ENCODE results near the gene C1orf21.

Gene C1orf21

DNA sequence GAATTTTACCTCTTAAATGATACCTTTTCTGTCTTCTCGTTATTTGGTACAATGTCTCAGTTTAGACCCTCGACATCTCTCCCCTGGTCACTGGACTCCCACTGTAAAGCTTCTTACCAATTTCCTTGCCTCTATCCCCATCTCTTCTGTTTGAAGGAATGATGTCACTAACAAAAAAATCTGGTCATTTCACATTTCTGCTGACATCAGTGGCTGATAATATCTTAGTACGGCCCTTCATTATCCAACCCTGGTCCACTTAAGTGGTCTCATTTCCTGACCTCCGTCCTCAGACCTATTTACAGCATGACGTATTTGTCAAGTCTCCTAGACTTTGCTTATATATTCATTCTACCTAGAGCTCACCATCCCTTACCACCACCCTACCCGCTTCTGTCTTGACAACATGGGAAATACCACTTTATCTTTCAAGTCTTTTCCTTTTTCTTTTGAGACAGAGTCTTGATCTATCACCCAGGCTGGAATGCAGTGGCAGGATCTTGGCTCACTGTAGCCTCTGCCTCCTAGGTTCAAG, 60.9 kb downstream of the C1orf21 start:
- DNase-seq (ENCODE audit: low read depth in 2 of 2) = no peak

DNA sequence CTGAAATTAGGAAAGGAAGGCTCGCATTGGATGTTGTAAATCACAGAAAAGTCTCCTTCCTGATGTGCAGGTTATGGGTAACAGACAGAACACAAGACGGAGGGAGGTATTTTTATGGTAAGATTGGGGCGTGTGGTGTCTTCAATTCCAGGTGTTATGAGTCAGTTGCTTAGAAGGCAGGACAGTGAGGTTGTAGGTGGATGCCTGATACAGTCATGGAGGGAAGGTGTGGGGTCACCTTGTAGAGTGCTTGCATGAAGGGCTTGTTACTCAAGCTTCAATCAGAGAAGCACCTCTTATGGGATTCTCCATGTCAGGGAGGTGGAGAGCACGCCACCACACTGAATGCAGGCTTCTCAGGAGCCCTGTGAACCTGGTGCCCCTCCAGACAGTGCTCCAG, 63.1 kb downstream of the C1orf21 start:
- DNase-seq (ENCODE audit: low read depth in 2 of 2) = no peak

DNA sequence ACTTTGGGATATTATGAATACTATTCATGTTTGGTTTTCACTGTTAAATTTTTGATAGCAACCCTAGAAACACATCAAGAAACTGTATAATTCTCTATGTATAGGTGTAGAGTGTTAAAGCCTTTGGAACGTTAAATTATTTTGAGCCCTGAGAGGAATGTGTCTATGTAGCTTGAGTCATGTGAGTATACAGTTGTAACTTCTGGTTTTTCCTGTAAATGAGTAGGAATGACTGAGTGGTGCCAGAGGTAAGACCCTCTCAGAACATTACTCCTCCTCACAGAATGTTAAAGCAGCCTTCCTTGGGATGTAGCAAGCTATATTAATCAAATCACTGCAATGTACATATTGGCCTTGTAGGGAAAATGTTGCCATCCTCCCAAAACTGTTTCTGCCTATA, 69.0 kb downstream of the C1orf21 start:
- DNase-seq (ENCODE audit: low read depth in 2 of 2) = no peak

DNA sequence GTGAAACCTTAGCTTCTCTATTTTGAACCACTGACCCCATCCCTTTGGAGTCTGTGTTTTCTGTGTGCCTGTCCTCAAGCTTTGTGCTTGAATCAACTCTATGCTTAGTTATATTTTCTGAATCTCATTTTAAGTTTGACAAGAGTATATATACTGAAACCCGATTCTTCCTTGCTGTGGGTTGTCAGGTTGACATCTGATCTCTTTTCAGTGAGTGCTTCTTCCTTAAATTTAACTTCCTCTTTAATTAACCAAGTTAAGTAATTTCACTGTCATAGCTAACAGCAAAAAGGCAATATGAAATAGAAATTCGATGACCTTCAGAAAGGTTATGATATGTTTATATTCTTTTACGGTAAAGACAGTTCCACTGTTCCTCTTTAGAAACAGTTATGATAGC, 69.4 kb downstream of the C1orf21 start:
- DNase-seq (ENCODE audit: low read depth in 2 of 2) = no peak

DNA sequence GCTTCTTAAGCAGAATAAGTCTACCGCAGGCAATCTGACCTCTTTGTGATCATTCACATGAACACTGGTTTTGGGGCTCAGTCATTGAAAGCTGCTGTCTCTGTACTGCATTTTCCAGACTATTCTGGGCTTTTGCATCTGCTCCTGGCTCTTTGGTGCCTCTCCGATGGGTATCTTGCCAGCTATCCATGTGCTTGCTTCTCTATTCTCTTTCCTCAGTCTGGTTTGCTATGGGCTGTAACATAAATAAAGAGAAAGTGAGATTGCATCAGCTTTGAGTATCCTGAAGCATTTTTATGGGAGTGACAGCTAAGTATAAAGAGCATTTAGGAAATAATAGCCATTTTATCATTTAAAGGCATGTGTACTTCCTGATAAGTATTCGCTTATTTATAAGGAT, 70.7 kb downstream of the C1orf21 start:
- peak; percentile 5 to 22 for DNase-seq (ENCODE audit: low read depth in 2 of 2)

- no peak for DNase-seq (ENCODE audit: low read depth in 2 of 2)
These were observed 74.5 kb downstream of the C1orf21 start for GRCh38 chr1:184461321-184461720.

GRCh38 chr1:184462155-184462554, 75.3 kb downstream of the C1orf21 start:
- no peak for DNase-seq (ENCODE audit: low read depth in 2 of 2)

DNA sequence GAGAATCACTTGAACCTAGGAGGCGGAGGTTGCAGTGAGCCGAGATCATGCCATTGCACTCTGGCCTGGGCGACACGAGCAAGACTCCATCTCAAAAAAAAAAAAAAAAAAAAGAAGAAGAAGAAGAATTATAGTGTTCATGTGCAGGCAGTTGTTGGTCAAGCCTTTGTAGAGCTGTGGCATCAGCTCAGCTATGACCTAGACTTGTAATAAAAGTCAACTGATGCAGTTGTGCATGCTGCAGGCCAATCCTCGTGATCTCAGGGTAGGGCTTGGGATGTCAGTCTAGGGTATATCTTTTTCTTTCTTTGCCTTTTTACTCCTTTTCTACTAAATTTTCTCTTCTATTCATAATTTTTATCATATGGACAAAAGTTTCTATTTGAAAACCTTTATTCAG, 76.2 kb downstream of the C1orf21 start:
- DNase-seq (ENCODE audit: low read depth in 2 of 2) = no peak

DNA sequence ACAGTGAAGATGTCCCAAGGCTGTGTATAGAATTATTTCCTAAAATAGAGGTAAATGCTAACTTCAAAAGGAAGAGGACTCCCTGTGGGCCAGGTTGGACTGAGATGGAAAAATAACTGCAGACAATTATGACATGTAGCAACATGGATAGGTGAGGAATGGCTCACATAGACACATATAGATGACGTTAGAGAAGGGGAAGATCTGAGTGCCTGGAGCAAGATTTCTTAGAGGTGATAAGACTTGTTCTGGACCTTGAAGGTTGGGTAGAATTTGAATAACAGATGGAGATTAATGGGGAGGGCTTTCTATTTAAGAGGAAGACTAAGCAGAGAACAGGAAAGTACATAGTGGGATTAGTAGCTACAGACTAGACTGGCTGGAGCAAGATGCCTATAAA, 76.9 kb downstream of the C1orf21 start:
- no peak for DNase-seq (ENCODE audit: low read depth in 2 of 2)

- DNase-seq (ENCODE audit: low read depth in 2 of 2) = no peak
These were observed 77.9 kb downstream of the C1orf21 start for GRCh38 chr1:184464757-184465156.

GRCh38 chr1:184465489-184466146, 78.8 kb downstream of the C1orf21 start:
- DNase-seq (ENCODE audit: low read depth in 2 of 2) = no peak

GRCh38 chr1:184467295-184467694, 80.5 kb downstream of the C1orf21 start:
- no peak for DNase-seq (ENCODE audit: low read depth in 2 of 2)

DNA sequence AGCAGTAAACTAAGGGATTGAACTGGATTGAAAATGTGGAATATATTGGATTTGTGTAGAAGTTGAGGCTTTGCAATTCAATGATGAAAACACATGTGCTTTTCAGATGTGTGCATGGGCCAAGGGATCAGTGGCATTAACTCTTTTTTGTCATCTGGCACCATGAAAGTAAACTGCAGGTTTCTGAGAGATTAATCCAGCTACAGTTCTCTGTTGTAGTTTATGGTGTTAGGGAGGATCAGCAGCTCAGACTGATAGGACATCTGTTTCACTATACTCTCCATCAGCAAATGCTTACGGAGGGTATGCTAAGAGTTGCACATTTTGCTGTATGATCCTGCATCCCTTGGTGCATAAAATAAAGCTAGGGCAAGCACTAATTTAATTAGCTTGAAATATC, 82.6 kb downstream of the C1orf21 start:
- DNase-seq (ENCODE audit: low read depth in 2 of 2) = no peak

GRCh38 chr1:184471686-184472085, 84.9 kb downstream of the C1orf21 start:
- DNase-seq (ENCODE audit: low read depth in 2 of 2) = no peak

DNA sequence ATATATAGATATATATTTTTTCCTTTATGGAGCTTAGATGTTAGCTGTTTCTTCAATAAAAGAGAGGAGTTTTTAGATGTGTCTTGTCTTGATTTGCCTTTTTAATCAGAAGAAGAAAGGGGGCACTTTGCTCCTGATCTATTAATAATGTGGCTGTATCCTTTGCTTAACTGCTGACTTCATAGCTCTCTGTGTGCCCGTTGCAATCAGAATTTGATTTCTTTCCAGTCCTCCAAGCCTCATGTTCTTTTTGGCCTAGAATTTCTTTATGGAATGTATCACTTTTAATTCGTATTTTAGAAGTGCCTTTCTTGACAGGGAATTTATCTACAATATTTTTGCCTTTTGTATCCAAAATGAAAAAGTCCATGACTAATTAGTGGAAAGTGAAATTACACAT, 85.3 kb downstream of the C1orf21 start:
- DNase-seq (ENCODE audit: low read depth in 2 of 2) = no peak

GRCh38 chr1:184473176-184473966, 86.5 kb downstream of the C1orf21 start:
- no peak for DNase-seq (ENCODE audit: low read depth in 2 of 2)

DNA sequence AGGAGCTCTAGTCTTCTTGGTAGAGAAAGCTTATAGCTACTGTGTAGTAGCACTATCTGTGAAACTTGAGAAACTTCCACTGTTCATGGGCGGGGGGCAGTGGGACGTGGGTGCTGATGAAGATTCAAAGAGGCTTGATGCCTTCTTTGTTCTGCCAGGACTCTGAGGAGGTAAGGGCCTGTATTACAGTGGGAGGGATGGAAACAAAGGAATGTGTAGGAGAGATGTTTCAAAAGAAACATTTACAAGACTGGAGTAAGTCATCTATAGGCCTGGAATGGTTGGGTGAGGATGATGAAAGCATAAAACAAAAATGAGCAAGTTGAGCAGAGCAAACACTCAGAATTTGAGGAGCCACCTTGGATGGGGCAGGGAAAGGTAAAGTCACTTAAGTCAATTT, 89.4 kb downstream of the C1orf21 start:
- DNase-seq (ENCODE audit: low read depth in 2 of 2) = no peak

DNA sequence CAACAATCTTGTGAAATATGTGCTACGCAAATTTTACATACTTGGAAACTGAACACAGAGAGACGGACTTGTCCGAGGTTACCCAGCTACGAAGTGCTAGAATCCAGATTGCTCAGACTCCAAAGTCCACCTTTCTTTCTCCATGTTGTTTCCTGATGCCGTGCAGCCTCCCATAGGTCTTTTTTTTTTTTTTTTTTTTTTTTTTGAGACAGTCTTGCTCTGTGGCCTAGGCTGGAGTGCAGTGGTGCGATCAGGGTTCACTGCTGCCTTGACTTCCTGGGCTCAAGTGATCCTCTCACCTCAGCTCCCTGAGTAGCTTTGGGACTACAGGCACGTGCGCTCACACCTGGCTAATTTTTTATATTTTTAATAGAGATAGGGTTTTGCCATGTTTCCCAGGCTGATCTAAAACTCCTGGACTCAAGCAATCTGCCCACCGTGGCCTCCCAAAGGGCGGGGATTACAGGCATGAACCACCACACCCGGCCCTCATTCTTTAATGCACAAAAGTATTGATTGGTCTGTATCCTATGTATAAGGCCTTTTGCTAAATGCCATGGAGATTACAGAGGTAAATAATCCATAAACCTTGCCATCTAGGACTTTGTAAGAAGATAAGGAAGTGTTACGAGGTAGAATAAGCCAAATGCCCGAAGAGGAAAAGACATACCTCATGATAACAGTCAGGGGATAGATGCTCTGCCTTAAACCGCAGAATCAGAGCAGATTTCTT, 92.8 kb downstream of the C1orf21 start:
- DNase-seq (ENCODE audit: low read depth in 2 of 2) = no peak

DNA sequence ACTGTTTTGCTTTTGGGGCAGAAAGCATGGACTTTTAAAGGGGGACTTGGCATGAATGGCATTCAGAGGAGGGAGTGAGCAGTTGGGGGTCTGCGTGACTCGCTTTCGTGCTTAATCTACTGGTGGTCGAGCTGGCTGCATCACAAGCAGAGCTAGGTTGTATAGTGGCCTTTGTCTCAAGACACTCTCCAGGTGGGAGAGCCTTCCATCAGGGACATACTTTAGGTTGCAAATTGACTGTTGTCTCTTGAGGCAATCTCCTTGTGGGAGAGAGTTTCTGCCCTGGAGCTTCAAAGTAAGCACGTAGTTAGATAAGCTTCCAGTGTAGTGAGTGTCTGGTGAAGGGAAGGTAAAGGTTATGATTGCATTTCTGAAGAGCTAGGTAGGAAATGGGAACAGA, 93.9 kb downstream of the C1orf21 start:
- no peak for DNase-seq (ENCODE audit: low read depth in 2 of 2)

DNA sequence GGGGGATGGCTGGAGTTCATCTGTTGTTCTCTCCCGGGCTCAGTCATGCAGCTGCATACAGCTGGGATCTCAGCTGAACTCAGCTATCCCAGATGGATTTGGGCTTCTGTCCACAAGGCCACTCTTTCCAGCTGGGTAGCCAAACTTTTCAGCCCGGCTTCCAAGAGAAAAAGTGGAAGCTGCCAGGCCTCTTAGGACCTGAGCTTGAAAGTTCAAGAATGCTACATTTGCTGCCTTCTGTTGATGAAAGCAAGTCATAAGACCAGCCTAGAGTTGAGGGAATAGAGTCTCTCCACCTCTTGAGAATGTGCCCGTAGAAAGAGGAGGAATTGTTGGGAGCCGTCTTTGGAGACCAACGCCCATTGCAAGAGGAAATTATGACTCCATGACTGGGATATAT, 95.3 kb downstream of the C1orf21 start:
- DNase-seq (ENCODE audit: low read depth in 2 of 2) = no peak

DNA sequence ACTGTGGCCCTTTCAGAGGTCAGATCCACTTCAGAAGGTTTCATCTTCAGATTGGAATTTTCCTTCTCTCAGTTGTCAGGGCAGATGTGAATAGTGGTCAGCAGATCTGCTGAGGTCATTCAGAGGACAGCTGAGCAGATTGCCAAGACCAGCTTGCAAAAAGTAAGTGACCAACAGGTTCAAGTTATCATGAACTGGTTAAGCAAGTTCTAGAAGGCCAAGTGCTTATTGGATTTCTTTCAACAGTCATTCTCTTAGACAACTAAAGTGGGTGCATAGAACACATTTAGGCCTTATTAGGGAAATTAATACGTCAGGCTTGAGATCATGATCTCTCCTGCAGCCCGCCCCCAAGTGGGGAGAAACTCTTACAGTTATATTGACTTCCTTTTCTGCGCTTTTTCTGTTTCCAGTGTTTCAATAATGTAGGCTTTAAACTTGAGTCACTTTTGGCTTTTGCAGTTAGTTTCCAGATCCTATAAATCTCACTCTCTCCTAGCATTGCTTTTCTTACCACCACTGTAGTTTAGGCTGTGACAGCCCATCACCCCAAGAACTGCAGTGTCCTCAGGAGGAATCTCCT, 96.4 kb downstream of the C1orf21 start:
- DNase-seq (ENCODE audit: low read depth in 2 of 2) = no peak
